HepG2 (cell line): Measurements from ENCODE around the gene NFE2L2. TPM values are rescaled to one million over a fixed set of nuclear protein-coding genes. Genes with fewer than 3 reads are reported as not detected.
A peak's percentile ranks its signal among the peaks of the same experiment; 100 is the strongest.

Experiments
- CTCF ChIP-seq: sonication (generic); formaldehyde crosslinking; IDR thresholded peaks from 2 replicates; pipeline ENCODE4 v1.5.0; 2020; ENCODE audit warnings: mild to moderate bottlenecking, missing genetic modification reagents, moderate library complexity
- DMAP1 ChIP-seq: IDR thresholded peaks from 2 replicates; pipeline ENCODE4 v1.6.1; 2016
- DPF2 ChIP-seq: sonication (generic); formaldehyde crosslinking; IDR thresholded peaks from 2 replicates; pipeline ENCODE4 v1.4.0; 2020; ENCODE audit warnings: mild to moderate bottlenecking, low read depth, missing genetic modification reagents, borderline replicate concordance
- KDM2A ChIP-seq: sonication (generic); formaldehyde crosslinking; IDR thresholded peaks from 2 replicates; pipeline ENCODE4 v1.4.0; 2020; ENCODE audit warnings: low read depth, missing genetic modification reagents, borderline replicate concordance
- PPARG ChIP-seq: conservative IDR thresholded peaks from 2 replicates; pipeline ENCODE4 v1.6.1; 2016; ENCODE audit warnings: missing biosample characterization, missing genetic modification reagents
- REL ChIP-seq: sonication (generic); formaldehyde crosslinking; conservative IDR thresholded peaks from 2 replicates; pipeline ENCODE4 v1.8.0; 2022; ENCODE audit warnings: mild to moderate bottlenecking, missing genetic modification reagents, moderate library complexity
- TRAFD1 ChIP-seq: sonication (generic); formaldehyde crosslinking; IDR thresholded peaks from 2 replicates; pipeline ENCODE4 v1.5.1; 2020; ENCODE audit warnings: missing genetic modification reagents, mild to moderate bottlenecking, borderline replicate concordance
- UBTF ChIP-seq: sonication (generic); formaldehyde crosslinking; IDR thresholded peaks from 2 replicates; pipeline ENCODE4 v1.4.0; 2020; ENCODE audit warnings: mild to moderate bottlenecking, missing genetic modification reagents
- YEATS2 ChIP-seq: sonication (generic); formaldehyde crosslinking; IDR thresholded peaks from 2 replicates; pipeline ENCODE4 v1.4.0; 2020; ENCODE audit warnings: missing genetic modification reagents, borderline replicate concordance
- ZFP36L1 ChIP-seq: sonication (generic); formaldehyde crosslinking; IDR thresholded peaks from 2 replicates; pipeline ENCODE4 v1.8.0; 2022; ENCODE audit warnings: mild to moderate bottlenecking, missing genetic modification reagents, moderate library complexity
- ZFP41 ChIP-seq: sonication (generic); formaldehyde crosslinking; IDR thresholded peaks from 2 replicates; pipeline ENCODE4 v1.4.0; 2020; ENCODE audit warnings: mild to moderate bottlenecking, missing genetic modification reagents, borderline replicate concordance
- ZNF121 ChIP-seq: sonication (generic); formaldehyde crosslinking; IDR thresholded peaks from 2 replicates; pipeline ENCODE4 v1.5.0; 2020; ENCODE audit warnings: mild to moderate bottlenecking, missing genetic modification reagents
- ZNF432 ChIP-seq: sonication (generic); formaldehyde crosslinking; IDR thresholded peaks from 2 replicates; pipeline ENCODE4 v1.5.0; 2020; ENCODE audit warnings: missing genetic modification reagents, mild to moderate bottlenecking, borderline replicate concordance
- ZNF441 ChIP-seq: sonication (generic); formaldehyde crosslinking; IDR thresholded peaks from 2 replicates; pipeline ENCODE4 v1.7.0; 2021; ENCODE audit warnings: missing genetic modification reagents, borderline replicate concordance
- ZNF503 ChIP-seq: sonication (generic); formaldehyde crosslinking; IDR thresholded peaks from 2 replicates; pipeline ENCODE4 v1.4.0; 2020; ENCODE audit warnings: missing genetic modification reagents
- ZNF687 ChIP-seq: sonication (generic); formaldehyde crosslinking; IDR thresholded peaks from 2 replicates; pipeline ENCODE4 v1.5.1; 2020; ENCODE audit warnings: mild to moderate bottlenecking, missing genetic modification reagents, moderate library complexity
- polyA plus RNA-seq, 8 experiments: library from polyadenylated mRNA; depleted of rRNA in 3 of 8; stranded (reverse) in 7 of 8; unstranded in 1 of 8; fragments of >200 nt; fragmentation: Illumina TruSeq in 4 of 8; extraction: Trizol in 4 of 8; gene quantifications; 2 replicates each; pipeline versions ENCODE4 v1.2.1 to v1.2.3, GENCODE V29; 2011 to 2016; ENCODE audit warnings: low read depth in 4 of 8, missing spikeins in 1 of 8, mixed read lengths in 1 of 8; ENCODE audit not compliant: insufficient read depth in 1 of 8
- total RNA-seq, 5 experiments: library from RNA; depleted of rRNA; stranded (reverse); fragments of >200 nt; fragmentation: Illumina TruSeq; extraction: Trizol; gene quantifications; 2 replicates each; pipeline ENCODE4 v1.2.3, GENCODE V29; 2016; ENCODE audit warnings: low read depth in 1 of 5

NFE2L2 gene
- total and polyA plus RNA-seq, 2 of the 13 experiments (the other 11 are each of a cell fraction or from before 2014, with no cell fraction given) = 84.6 to 215 TPM

GRCh38 chr2:177187631-177188312, 76.8 kb downstream of the NFE2L2 start (continued):
- TF ChIP-seq CTCF (no peak), ZFP41 (CRISPR knock-in tag) (no peak), ZNF441 (CRISPR knock-in tag) (peak; percentile 30; the same call in 1 of the 2 replicates), TRAFD1 (CRISPR knock-in tag) (peak; percentile 92; the same call in 1 of the 2 replicates), PPARG (CRISPR knock-in tag) (peak; percentile 97), UBTF (CRISPR knock-in tag) (peak; percentile 47; the same call in 1 of the 2 replicates), ZNF121 (CRISPR knock-in tag) (peak; percentile 61; the same call in 1 of the 2 replicates), REL (CRISPR knock-in tag) (no peak), ZNF503 (CRISPR knock-in tag) (no peak), ZFP36L1 (peak; percentile 84; the same call in 1 of the 2 replicates), DPF2 (peak; percentile 96), ZNF687 (peak; percentile 60; the same call in 1 of the 2 replicates), DMAP1 (peak; percentile 93), ZNF432 (CRISPR knock-in tag) (no peak), YEATS2 (CRISPR knock-in tag) (peak; percentile 81; the same call in 1 of the 2 replicates), KDM2A (peak; percentile 68)
